Measurements from ENCODE around the gene NYNRIN. TPM values are rescaled to one million over a fixed set of nuclear protein-coding genes. Genes with fewer than 3 reads are reported as not detected.

NYNRIN gene
- total RNA-seq, 1 experiment from 2014 or later: 0.36 TPM

DNA sequence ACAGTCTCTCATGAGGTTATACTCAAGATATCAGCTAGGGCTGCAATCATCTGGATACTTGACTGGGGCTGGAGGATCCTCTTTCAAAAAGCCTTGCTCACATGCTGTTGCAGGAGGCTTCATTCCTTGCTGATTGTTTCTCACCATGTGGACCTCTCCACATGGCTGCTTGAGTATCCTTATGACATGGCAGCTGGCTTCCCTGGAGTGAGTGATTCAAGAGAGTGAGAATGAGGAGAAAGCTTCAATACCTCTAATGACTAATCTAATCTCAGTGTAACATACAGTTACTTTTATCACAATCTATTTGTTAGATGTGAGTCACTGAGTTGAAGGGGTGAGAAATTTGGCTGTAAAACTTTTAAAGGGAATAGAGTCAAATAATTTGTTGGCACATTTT, 58.2 kb downstream of the NYNRIN start:
- no peak for DNase-seq (ENCODE audit: low read depth)

- DNase-seq (ENCODE audit: low read depth): no peak
Observed at GRCh38 chr14:24458736-24459135, 59.9 kb downstream of the NYNRIN start.

GRCh38 chr14:24459331-24459730, 60.5 kb downstream of the NYNRIN start:
- DNase-seq (ENCODE audit: low read depth): no peak

GRCh38 chr14:24461336-24461735, 62.5 kb downstream of the NYNRIN start:
- DNase-seq (ENCODE audit: low read depth): no peak

DNA sequence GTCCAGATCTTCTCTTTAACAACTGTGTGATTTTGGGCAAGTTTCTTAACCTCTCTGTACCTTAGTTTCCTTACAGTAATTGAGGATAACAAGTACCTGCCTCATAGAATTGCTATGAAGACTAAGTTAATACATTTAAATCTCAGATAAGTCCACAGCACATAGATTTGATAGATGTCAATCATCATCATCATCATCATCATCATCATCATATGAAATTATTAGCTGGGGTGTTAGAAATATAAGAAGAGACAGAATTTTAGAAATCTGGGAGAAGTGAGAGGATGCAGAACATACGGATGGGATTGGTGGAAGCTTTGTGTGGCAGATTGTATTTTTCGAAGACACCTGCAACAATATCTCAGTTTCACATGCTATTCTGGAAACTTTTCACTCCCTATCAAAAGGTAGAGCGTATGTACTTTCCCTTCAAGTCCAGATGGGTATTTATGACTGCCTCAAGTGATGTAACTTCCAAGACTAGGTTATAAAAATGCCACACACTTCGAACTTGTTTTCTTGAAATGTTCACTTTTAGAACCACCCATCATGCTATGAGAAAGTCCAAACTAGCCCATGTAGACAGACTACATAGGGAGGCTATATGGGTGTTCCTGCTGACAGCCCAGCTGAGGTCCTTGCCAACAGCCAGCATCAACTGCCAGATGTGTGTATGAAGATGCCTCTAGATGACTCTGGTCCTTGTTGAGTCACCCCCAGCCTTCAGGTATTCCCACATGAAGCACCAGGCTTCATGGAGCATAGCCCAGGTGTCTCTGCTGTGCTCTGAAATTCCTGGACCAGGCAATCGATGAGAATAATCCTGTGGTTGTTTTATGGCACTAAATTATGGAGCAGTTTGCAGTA, 64.4 kb downstream of the NYNRIN start:
- no peak for DNase-seq (ENCODE audit: low read depth)

- no peak for DNase-seq (ENCODE audit: low read depth)
Observed at GRCh38 chr14:24463884-24464785, 65.3 kb downstream of the NYNRIN start.

DNA sequence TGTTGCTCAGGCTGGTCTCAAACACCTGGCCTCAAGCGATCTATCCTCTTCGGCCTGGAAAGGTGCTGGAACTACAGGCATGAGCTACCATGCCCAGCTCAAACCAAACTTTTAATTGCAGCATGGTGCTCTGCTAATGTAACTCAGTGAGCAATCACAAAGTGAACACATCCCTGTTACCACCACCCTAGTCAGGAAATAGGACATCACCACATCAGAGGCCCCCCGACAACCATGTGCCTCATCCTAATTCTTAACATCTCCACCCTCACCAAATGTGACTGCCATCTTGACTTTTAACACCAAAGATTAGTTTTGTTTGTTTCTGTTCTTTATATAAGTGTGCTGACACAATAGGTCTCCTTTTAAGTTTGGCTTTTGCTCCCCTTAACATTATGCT, 66.6 kb downstream of the NYNRIN start:
- DNase-seq (ENCODE audit: low read depth): no peak

DNA sequence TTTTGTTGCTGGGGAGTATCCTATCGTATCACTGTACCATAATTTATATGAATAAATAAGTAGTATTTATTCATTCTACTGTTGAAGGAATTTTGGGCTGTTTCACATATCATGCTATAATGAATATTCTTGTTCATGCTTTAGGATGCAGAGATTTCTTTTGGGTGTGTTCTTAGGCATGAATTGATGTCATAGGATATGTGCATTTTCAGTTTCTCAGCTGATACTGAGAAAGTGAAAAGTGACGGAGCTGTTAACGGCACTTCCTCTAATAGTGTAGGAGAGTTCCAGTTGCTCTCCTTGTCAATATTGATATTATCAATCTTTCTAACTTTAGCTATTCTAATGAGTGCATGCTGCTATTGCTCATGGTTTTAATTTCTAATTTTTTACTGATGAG, 67.0 kb downstream of the NYNRIN start:
- no peak for DNase-seq (ENCODE audit: low read depth)

Other genes with a start within 250 kb of the NYNRIN start
- gene IRF9, start 237.7 kb upstream of the NYNRIN start, total RNA-seq (2014; rRNA removed; shearing (Covaris generic)): 39.3 and 54.4 TPM in 2 replicates
- 0.39 and 1.1 TPM in 2 replicates for gene REC8, start 226.9 kb upstream of the NYNRIN start, total RNA-seq (2014; rRNA removed; shearing (Covaris generic))
- 22.9 and 30.9 TPM in 2 replicates for gene IPO4, start 210.2 kb upstream of the NYNRIN start, total RNA-seq (2014; rRNA removed; shearing (Covaris generic))
- 52.5 and 69.2 TPM in 2 replicates for gene TM9SF1, start 203.6 kb upstream of the NYNRIN start, total RNA-seq (2014; rRNA removed; shearing (Covaris generic))
- gene TSSK4, start 193.3 kb upstream of the NYNRIN start, total RNA-seq (2014; rRNA removed; shearing (Covaris generic)): not detected in 2 replicates
- 13.5 and 39.7 TPM in 2 replicates for gene CHMP4A, start 185.5 kb upstream of the NYNRIN start, total RNA-seq (2014; rRNA removed; shearing (Covaris generic))
- 23.3 and 26.2 TPM in 2 replicates for gene MDP1, start 182.9 kb upstream of the NYNRIN start, total RNA-seq (2014; rRNA removed; shearing (Covaris generic))
- 306 and 349 TPM in 2 replicates for gene NEDD8, start 166.6 kb upstream of the NYNRIN start, total RNA-seq (2014; rRNA removed; shearing (Covaris generic))
- gene GMPR2, start 166.1 kb upstream of the NYNRIN start, total RNA-seq (2014; rRNA removed; shearing (Covaris generic)): 51.2 and 52.9 TPM in 2 replicates
- 39.5 and 42.9 TPM in 2 replicates for gene TINF2, start 156.4 kb upstream of the NYNRIN start, total RNA-seq (2014; rRNA removed; shearing (Covaris generic))
- gene TGM1, start 135.8 kb upstream of the NYNRIN start, total RNA-seq (2014; rRNA removed; shearing (Covaris generic)): 0.60 and 0.78 TPM in 2 replicates
- 15.8 and 20.2 TPM in 2 replicates for gene RABGGTA, start 127.4 kb upstream of the NYNRIN start, total RNA-seq (2014; rRNA removed; shearing (Covaris generic))
- gene DHRS1, start 99.2 kb upstream of the NYNRIN start, total RNA-seq (2014; rRNA removed; shearing (Covaris generic)): 12.6 and 15.6 TPM in 2 replicates
- 10.7 and 10.8 TPM in 2 replicates for gene NOP9, start 99.2 kb upstream of the NYNRIN start, total RNA-seq (2014; rRNA removed; shearing (Covaris generic))
- gene CIDEB, start 91.0 kb upstream of the NYNRIN start, total RNA-seq (2014; rRNA removed; shearing (Covaris generic)): not detected in 2 replicates
- gene LTB4R2, start 88.9 kb upstream of the NYNRIN start, total RNA-seq (2014; rRNA removed; shearing (Covaris generic)): 0.72 and 0.88 TPM in 2 replicates
- 0.48 and 0.59 TPM in 2 replicates for gene LTB4R, start 87.5 kb upstream of the NYNRIN start, total RNA-seq (2014; rRNA removed; shearing (Covaris generic))
- not detected in 2 replicates for gene ADCY4, start 63.9 kb upstream of the NYNRIN start, total RNA-seq (2014; rRNA removed; shearing (Covaris generic))
- 0.60 and 1.3 TPM in 2 replicates for gene RIPK3, start 59.0 kb upstream of the NYNRIN start, total RNA-seq (2014; rRNA removed; shearing (Covaris generic))
- 10.6 and 13.1 TPM in 2 replicates for gene NFATC4, start 30.8 kb upstream of the NYNRIN start, total RNA-seq (2014; rRNA removed; shearing (Covaris generic))
- gene CBLN3, start 30.7 kb downstream of the NYNRIN start, total RNA-seq (2014; rRNA removed; shearing (Covaris generic)): 0.72 and 1.3 TPM in 2 replicates
- 18.4 and 23.1 TPM in 2 replicates for gene KHNYN, start 31.0 kb downstream of the NYNRIN start, total RNA-seq (2014; rRNA removed; shearing (Covaris generic))
- gene SDR39U1, start 43.8 kb downstream of the NYNRIN start, total RNA-seq (2014; rRNA removed; shearing (Covaris generic)): 12.1 and 17.1 TPM in 2 replicates
- not detected in 2 replicates for gene CMA1, start 109.3 kb downstream of the NYNRIN start, total RNA-seq (2014; rRNA removed; shearing (Covaris generic))
- not detected in 2 replicates for gene CTSG, start 177.2 kb downstream of the NYNRIN start, total RNA-seq (2014; rRNA removed; shearing (Covaris generic))
- gene GZMH, start 210.7 kb downstream of the NYNRIN start, total RNA-seq (2014; rRNA removed; shearing (Covaris generic)): not detected in 2 replicates
- gene GZMB, start 235.2 kb downstream of the NYNRIN start, total RNA-seq (2014; rRNA removed; shearing (Covaris generic)): not detected in 2 replicates

All from RPMI7951 (cell line).